ENCODE data around the gene FCSK. TPM values are rescaled to one million over a fixed set of nuclear protein-coding genes. Genes with fewer than 3 reads are reported as not detected.
A peak's percentile ranks its signal among the peaks of the same experiment; 100 is the strongest.

FCSK gene
- total RNA-seq, 1 donor from 2014 or later, result 8.0 TPM

DNA sequence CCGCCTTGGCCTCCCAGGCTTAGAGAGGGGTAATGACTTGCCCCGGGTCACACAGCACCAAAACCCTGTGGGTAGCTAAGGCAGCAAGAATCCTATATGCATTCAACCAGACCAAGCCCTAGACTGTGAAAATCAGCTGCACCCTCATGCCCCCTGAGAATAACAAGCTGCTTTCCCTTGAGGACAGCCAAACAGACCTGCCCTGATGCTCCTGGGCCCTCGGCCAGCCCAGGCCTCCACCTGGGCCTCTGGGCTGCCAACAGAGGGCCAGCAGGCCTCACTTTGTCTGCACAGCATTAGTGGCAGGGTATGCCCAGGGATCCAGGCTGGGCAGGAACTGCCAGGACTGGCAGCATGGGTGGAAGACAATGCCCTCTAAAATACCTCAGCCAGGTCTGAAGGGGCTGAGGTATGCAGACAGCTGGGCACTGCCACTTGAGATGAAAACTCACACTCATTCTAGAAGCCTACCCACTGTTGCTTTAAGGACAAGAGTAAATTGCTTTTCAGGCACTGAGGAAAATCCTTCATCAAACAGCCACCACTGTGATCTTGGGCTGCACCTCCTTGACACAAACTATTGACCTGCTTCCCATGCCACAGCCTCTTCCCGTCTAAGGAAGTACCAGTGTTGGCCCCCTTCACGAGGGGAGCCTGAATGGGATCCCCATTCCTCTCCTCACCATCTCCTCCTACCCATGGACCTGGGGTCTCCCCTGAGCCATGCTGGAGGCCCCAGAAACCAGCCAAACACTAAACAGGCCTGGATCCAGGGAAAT is 24.3 kb upstream of the FCSK start:
- DNase-seq, result no peak

DNA sequence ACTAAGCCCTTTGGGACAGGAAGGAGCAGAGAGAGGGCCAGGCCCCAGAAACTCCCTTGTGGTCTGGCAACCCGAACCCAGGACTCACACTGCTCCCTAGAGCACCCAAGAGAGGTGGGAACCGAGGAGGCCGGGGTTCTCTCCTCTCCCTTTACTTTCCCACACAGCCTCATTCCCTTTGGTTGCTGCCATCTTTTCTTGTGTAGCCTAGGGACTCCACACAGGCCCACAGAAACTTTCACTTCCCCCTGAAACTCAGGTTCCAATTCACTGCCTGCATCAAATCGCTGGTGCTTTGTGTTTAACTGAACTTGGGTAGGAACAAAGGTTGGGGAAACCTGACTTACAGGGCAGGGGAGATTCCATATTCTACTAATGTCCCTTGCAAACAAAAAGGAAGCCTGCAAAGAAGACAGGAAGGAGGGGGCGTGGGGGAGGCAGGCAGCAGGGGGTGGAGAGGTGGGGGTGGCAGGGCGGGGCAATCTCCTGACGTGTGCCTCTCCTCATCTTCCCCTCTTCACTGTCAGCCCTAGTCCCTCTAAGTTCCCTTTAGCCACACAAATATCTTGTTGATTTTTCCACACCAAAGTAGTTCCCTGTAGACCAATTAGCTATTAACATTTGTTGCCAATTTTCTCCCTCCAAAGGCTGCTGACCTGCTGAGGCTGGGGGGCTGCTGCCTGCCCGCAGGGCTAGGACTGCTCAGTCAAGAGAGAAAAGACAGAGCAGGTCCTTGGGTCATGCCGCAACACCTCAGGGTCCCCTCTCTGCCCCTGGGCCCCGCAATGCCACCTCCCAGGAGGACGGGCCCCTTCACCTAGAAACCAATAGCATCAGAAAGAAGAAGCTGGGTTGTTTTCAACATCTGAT is 23.5 kb upstream of the FCSK start:
- DNase-seq, result no peak
- no peak for ATAC-seq (ENCODE audit: poor library complexity)
- intact Hi-C loops (cut with DNase I), result no loop called here

More for the DNA sequence above, 24.3 kb upstream of the FCSK start:
- ATAC-seq (ENCODE audit: poor library complexity), result no peak
- intact Hi-C loops (cut with DNase I), result no loop called here

DNA sequence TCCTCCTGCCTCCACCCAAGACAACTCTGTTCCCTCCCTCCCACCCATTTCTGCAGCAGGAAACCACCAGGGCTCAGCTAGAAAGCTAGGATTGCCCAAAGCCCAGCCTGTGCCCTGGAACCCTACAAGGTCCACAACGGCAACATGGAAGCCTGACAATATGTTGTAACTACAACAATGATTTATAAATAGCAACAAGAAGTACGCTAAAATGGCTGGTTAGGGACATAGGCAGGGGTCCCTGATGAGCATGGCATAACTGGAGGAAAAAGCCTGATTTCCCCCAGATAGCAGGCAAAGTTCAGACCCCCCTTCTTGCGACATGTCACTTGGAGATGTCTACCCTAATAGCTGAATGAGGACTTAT is 22.1 kb upstream of the FCSK start:
- intact Hi-C loops (cut with DNase I), result no loop called here
- DNase-seq, result no peak
- ATAC-seq (ENCODE audit: poor library complexity), result no peak

DNA sequence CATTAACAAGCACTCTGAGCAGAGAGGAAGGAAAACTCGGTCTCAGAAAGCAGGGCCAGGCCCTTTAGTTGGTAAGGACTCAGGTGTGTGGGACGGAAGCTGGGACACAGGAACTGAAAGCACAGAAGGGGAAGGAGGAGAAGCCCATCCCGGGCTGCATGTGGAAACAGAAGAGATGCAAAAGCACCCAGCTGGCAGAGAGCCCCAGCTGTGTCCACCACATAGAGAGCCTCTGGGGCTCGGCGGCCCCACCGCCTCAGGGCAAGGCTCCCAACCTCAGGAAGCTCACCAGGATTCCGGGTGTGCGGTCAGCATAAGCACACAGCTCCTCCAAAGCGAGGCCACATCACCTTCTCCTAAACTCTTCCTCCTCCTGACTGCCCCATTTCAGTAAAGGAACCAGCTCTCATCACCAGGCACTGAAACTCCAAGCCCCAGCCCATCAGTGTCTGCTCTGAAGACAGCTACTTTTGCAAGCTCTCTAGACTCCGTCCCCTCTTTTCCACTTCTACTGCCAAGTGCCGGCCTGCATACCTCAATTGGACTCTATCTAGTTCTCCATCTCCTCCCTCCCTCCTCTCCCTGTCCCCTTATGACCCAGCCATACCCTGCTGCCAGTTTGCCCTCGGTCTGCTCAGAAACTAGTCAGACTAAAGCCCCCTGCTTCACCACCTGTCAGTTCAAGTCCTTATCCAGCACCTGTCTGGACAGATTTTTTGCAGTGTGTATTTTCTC is 21.5 kb upstream of the FCSK start:
- intact Hi-C loops (cut with DNase I), result no loop called here
- DNase-seq, result peak; percentile 74
- ATAC-seq (ENCODE audit: poor library complexity), result peak; percentile 2

DNA sequence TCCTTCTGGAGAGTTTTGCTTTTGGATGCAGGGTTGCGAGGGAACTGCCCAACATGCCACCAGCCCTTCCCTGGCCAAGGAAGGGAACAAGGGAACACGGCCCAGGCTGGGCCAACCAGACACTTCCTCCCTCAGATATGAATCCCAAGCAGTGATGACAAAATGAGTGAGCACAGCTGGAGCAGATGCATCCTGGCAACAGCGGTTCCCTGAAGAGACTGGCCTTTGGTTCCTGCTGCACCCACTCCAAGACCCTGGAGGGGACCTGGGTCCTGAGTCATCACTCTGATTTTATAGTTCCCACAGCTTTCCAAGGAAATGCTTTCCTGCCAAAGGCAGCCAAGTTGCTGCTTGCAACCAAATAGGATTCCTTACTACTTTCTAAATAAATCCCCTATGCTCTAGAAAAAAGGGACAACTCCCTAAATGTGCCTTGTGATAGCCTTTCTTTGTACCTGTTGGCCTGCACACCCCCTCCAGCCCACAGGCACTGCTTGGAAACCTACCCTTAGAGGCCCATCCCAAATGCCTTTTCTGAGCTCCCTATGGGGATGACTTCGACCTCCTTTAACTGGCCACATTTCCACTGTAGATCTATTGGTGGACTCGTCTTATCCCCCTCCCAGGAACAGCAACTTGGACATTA is 20.8 kb upstream of the FCSK start:
- DNase-seq (peak; percentile 79), ATAC-seq (ENCODE audit: poor library complexity) (peak; percentile 52)
- intact Hi-C loops (cut with DNase I), result no loop called here

DNA sequence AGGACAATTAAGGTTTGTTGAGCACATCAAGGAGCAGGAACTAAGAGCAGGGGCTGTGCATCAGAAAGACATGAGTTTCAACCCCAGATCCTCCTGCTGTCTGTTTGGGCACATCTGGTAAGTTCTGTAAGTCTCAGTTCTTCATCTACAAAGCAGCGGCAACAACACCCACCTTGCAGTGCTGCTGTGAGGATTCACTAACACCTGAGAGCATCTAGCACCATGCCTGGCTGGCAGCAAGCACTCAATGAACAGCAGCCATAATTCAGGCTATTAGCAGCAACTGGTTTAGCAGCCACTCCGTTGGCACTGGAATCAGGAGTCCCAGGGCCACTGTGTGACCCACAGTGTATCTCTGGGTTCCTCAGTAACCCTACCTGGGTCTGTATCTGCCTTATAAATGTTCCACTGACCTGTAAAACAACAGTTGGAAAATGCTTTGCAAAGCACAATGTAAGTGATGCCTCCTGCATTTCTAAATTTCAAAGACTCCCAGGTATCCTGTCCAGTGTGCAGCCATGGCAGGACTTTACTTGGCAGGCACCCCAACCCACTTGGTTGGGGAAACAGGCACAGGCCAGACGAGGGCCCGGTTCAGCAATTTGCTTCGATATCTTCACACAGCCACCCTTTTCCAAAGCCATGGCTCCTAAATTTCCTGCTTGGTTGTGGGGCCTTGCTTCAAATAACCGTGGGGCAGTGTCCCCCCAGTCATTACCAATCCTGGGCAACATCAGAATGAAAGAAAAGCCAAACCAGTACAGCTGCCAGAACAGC is 19.7 kb upstream of the FCSK start:
- DNase-seq, result no peak
- intact Hi-C loops (cut with DNase I), result loop anchor here (5.0 kb wide), 1 partner anchor 47 kb away; no protein-coding TSS in a partner anchor

DNA sequence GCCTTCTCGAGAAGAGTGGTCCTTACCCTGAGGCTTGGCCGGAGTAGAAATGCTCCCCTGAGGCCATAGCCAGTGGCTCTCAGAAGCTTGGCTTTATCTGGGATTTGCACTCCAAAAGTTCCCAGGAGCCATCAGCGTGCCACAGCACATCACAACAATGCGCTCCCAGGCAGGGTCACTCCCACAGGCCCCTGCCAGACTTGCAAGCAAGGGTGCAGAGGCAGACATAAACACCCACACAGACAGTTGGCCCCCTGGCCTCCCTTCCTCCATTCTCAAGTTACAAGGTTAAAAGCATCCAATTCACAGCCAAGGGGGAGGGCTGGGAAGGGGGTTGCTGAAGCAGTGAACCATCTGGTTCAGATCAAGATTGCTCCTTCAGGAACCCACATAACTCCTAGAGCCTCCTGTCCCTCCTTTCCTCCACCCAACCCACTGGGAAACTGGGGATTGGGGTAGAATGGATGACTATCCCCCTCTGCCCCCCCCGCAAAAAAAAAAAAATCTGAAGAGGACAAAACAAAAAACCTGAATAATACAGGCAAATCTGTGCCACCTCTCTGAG is 17.3 kb upstream of the FCSK start:
- ATAC-seq (ENCODE audit: poor library complexity) (no peak), DNase-seq (no peak)
- intact Hi-C loops (cut with DNase I), result loop anchor here (5.0 kb wide), 1 partner anchor 50 kb away; no protein-coding TSS in a partner anchor

More for the DNA sequence above, 19.7 kb upstream of the FCSK start:
- ATAC-seq (ENCODE audit: poor library complexity), result no peak

DNA sequence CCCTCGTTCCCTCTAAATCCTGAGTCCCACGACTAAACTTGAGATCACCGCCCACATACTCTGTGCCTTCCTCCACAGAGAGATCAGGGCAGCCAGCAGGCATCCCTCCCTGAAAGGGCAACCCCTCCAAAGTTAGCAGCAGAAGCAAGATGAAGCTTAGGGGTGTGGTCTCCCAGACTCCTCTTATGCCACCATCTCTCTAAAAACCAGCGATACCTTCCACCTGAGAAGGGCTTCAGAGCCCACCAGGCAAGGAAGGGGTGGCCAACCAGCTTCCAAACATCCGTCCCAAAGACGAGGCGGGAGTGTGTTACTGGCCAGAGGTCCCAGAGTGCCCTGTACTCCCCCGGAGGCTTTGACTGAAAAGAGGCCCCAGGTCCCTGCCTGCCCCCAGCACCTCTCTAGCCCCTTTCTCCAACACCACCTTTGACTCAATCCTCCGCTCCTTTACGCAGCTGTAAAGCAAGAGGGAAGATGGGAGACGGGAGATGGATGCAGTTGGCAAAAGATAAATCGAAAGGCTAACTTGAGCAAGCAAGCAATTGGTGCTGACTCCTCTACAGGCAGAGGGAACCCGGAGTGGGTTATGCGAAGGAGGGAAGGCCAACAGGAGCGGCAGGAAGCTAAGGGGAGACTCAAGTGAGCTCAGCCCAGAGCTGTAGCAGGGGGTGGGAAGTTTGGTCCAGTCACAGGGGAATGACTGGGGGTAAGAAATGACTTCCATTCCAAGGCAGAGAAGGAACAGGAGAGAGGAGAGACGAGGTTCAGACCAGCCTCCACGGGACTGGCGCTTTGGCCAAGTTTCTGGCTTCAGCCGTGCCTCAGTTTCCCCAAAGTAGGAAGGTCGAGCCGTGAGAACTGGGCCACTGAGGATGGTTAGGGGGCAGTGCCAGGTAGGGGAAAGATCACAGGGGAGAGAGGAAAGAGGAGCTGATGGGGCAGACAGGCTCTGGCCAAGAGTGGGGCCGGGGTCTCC is 16.5 kb upstream of the FCSK start:
- no peak for ATAC-seq (ENCODE audit: poor library complexity)
- intact Hi-C loops (cut with DNase I), result loop anchor here (5.0 kb wide), 1 partner anchor 51 kb away; no protein-coding TSS in a partner anchor
- no peak for DNase-seq

DNA sequence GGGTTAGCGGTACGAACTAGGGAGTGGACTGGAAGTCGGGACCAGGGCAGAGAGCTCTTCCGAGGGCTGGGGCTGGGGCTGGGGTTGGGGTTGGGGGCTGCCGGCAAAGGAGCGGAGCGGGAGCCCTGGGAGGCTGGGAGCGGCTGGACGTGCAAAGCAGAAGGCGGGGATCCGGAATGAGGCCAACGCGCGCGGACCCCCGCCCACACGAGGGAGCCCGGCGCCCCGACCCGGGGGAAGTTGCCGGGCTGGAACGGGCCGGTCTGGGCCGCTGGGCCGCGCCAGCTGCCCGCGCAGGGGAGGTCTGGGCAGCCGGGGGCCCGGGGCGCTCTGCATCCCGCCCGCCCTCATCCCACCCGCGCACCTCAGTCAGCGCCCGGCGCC is 15.8 kb upstream of the FCSK start:
- intact Hi-C loops (cut with DNase I), result loop anchor here (5.0 kb wide), 1 partner anchor 51 kb away; no protein-coding TSS in a partner anchor
- DNase-seq (no peak), ATAC-seq (ENCODE audit: poor library complexity) (peak; percentile 13)

DNA sequence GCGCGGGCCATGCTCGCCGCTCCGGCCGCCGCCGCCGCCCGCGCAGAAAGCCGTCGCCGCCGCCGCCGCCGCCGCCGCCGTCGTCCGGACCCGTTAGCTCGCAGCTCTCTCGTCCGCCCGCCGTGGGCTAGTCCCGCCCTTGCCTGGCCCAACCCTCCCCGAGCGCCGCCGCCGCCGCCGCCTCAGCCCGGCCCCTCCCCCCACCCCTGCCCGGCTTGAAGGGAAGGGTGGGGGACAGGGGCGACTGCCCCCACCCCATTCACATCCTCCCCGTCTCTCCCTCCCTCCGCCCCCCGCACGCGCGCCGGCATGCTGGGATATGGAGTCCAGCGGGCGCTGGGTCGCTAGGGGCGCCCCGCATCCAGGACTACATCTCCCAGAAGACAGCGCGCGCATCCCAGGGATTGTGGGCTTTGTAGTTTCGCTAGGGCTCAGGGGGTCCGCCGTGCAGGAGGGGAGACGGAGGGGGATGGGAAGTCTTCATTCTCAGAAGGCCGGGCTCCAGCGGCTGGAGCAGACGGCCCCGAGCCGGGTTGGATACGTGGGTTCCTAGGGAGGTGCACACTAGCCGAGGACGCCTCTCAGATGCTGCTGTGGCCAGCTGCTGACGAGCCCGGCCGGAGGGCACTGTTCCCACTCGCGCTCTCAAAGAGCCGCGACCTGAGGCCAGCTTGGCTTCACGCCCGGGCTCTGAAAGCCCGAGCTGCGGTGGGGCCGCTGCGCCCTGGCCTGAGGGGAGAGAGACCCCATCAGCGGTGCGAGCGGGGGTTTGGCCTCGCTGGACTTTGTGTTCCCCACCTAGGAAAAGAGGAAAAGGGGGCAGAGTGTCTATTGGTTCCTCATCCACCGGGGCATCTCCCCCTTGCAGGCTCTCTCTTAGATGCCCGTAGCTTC is 15.2 kb upstream of the FCSK start, which contains the start of gene ST3GAL2:
TSS of gene ST3GAL2 (minus strand) at position 132 of the 894 bp plus-strand sequence. CDS start 40,570 bp downstream, outside the sequence.
- intact Hi-C loops (cut with DNase I), result loop anchor here (5.0 kb wide), 1 partner anchor 52 kb away; no protein-coding TSS in a partner anchor
- peak; percentile 97 for DNase-seq
- peak; percentile 98 for ATAC-seq (ENCODE audit: poor library complexity)

DNA sequence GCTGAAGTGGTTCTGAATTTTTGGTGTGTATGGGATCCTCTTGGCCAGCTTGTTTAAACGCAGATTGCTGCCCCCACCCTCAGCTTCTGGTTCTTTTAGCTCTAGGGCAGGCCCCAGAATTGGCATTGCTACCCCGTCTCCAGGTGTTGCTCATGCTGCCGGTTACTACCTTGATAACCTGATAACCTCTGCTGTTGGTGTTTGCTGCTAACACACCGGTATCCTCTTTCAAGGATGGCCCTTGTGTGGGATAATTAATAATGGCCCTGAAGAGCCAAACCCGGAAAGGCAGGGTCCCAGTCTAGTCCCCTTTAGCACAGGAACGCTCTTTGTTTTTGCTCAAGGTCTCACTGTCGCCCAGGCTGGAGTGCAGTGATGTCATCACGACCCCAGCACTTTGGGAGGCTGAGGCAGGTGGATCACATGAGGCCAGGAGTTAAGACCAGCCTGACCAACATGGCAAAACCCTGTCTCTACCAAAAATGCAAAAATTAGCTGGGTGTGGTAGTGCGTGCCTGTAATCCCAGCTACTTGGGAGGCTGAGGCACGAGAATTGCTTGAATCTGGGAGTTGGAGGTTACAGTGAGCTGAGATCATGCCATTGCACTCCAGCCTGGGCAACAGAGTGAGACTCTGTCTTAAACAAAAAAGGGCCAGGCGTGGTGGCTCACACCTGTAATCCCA is 14.2 kb upstream of the FCSK start:
- DNase-seq (no peak), ATAC-seq (ENCODE audit: poor library complexity) (no peak)
- intact Hi-C loops (cut with DNase I), result no loop called here

DNA sequence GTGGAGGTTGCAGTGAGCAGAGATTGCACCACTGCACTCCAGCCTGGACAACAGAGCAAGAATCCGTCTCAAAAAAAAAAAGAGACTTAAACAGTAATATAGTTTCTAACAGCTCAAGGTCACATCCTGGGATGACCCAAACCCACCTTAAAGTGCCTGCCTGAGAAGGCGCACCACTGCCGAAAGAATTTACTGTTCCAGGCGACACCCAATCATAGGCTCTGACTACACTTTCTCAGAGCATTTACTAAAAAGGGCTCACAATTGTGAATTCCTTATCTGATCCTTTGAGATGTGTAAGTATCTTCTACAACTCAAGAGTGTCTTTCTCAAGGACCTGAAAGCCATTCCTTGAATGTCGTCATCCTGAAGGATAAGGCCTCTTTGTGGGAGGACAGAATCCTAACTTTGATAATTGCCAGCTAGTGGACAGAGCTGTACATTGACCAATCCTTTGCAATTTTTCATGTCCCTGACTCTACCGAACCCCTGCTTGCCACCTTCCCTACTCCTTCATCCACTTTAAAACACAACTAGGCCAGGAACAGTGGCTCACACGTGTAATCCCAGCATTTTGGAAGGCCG is 12.9 kb upstream of the FCSK start:
- DNase-seq (no peak), ATAC-seq (ENCODE audit: poor library complexity) (no peak)
- intact Hi-C loops (cut with DNase I), result no loop called here

DNA sequence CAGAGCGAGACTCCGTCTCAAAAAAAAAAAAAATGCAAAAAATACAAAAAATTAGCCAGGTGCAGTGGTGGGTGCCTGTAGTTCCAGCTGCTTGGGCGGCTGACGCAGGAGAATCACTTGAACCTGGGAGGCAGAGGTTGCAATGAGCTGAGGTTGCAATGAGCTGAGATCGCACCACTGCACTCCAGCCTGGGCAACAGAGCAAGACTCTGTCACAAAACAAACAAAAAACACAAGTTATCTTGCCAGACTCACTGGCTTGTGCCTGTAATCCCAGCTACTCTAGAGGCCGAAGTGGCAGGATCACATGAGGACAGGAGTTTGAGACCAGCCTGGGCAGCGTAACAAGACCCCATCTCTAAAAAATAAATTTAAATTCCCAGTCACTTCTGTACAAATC is 12.1 kb upstream of the FCSK start:
- ATAC-seq (ENCODE audit: poor library complexity), result no peak
- intact Hi-C loops (cut with DNase I), result no loop called here
- DNase-seq, result no peak

DNA sequence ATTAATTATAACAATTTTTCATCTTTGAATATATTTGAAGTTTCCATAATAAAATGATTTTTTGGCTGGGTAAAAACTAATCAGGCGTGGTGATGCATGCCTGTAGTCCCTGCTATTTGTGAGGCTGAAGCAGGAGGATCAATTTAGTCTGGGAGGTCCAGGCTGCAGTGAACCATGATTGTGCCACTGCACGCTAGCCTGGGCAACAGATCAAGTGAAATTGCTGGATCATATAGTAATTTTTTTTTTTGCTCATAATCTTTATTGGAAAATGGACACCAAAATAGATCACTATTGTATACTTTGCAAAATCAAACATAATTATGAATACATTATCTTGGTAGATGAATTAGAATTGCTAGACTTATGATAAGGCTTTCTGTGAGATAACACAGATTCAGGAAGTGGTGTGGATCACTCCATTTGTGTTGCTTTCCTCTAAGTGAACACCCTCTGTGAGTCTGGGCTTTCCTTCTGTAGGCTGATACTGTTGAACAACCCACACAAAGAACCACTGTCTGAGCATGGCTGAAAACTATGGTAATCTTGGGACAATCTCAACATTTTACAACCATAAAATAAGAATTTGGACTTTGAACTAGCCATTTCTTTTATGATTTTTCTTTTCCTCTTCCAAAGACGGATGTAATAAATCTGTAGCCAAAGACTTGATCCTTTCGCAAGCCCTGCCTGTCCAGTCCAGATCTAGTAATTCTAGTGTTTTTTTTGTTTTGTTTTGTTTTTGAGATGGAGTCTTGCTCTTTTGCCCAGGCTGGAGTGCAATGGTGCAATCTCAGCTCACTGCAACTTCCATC is 9.9 kb upstream of the FCSK start:
- intact Hi-C loops (cut with DNase I), result no loop called here
- ATAC-seq (ENCODE audit: poor library complexity), result no peak
- DNase-seq, result no peak

Data from Right ventricle myocardium superior (tissue), 1 donor.